Liver (tissue), 9 donors: ENCODE data around the gene CDCA4. TPM values are rescaled to one million over a fixed set of nuclear protein-coding genes. Genes with fewer than 3 reads are reported as not detected.

Experiments
- DNase-seq: peaks from one replicate; pipeline ENCODE4 v3.0.0-alpha.2; 2017; ENCODE audit warnings: low spot score
- H3K27ac ChIP-seq, 2 donors: one replicate each; pipeline ENCODE4 v1.7.0; 2013; ENCODE audit warnings: inconsistent platforms in 2 of 2, low read length in 2 of 2, control low read depth in 1 of 2, low read depth in 1 of 2, mild to moderate bottlenecking in 1 of 2
- H3K27me3 ChIP-seq, 4 donors: one replicate each; pipeline versions ENCODE4 v1.6.1 to v1.7.0; 2013; ENCODE audit warnings: low read length in 3 of 4, inconsistent platforms in 1 of 4, mild to moderate bottlenecking in 1 of 4, moderate library complexity in 1 of 4; ENCODE audit not compliant: control insufficient read depth in 4 of 4, insufficient read depth in 4 of 4
- H3K36me3 ChIP-seq, 4 donors: one replicate each; pipeline versions ENCODE4 v1.6.1 to v1.7.0; 2013; ENCODE audit warnings: low read length in 3 of 4, mild to moderate bottlenecking in 3 of 4, low read depth in 1 of 4, moderate library complexity in 1 of 4; ENCODE audit not compliant: control insufficient read depth in 4 of 4, insufficient read depth in 3 of 4
- H3K4me1 ChIP-seq, 4 donors: one replicate each; pipeline versions ENCODE4 v1.6.1 to v1.7.0; 2013; ENCODE audit warnings: low read length in 3 of 4, mild to moderate bottlenecking in 3 of 4, moderate library complexity in 1 of 4; ENCODE audit not compliant: control insufficient read depth in 4 of 4, insufficient read depth in 4 of 4
- H3K4me3 ChIP-seq, 3 donors: one replicate each; pipeline versions ENCODE4 v1.6.1 to v1.7.0; 2013; ENCODE audit warnings: low read length in 3 of 3, control low read depth in 1 of 3, low read depth in 1 of 3, mild to moderate bottlenecking in 1 of 3
- H3K9ac ChIP-seq, 2 donors: one replicate each; pipeline ENCODE4 v1.7.0; 2013; ENCODE audit warnings: low read length in 2 of 2, mild to moderate bottlenecking in 2 of 2, moderate library complexity in 2 of 2, control low read depth in 1 of 2, low read depth in 1 of 2
- H3K9me3 ChIP-seq, 4 donors: one replicate each; pipeline versions ENCODE4 v1.6.1 to v1.7.0; 2013; ENCODE audit warnings: low read length in 3 of 4; ENCODE audit not compliant: control insufficient read depth in 4 of 4
- CTCF ChIP-seq: fragments of 150-350 bp; IDR thresholded peaks from 2 replicates; pipeline ENCODE4 v1.5.1; 2017; ENCODE audit warnings: improper control_type of control experiment, low read depth, low read length; ENCODE audit not compliant: missing input control
- EGR1 ChIP-seq, 2 donors: IDR thresholded peaks; 2 replicates each; pipeline ENCODE4 v1.6.1; 2016 to 2018; ENCODE audit warnings: antibody characterized with exemption in 2 of 2, low read depth in 2 of 2
- FOXA1 ChIP-seq: IDR thresholded peaks from 2 replicates; pipeline ENCODE4 v1.6.1; 2016; ENCODE audit warnings: antibody characterized with exemption
- FOXA2 ChIP-seq: IDR thresholded peaks from 2 replicates; pipeline ENCODE4 v1.6.1; 2016; ENCODE audit warnings: antibody characterized with exemption
- GABPA ChIP-seq, 2 donors: IDR thresholded peaks in 1 of 2; conservative IDR thresholded peaks in 1 of 2; 2 replicates each; pipeline ENCODE4 v1.6.1; 2016; ENCODE audit warnings: antibody characterized with exemption in 2 of 2, mild to moderate bottlenecking in 1 of 2, moderate library complexity in 1 of 2
- HNF4A ChIP-seq, 2 donors: conservative IDR thresholded peaks; 2 replicates each; pipeline ENCODE4 v1.6.1; 2016; ENCODE audit warnings: antibody characterized with exemption in 2 of 2, mild to moderate bottlenecking in 2 of 2
- HNF4G ChIP-seq: IDR thresholded peaks from 2 replicates; pipeline ENCODE4 v1.6.1; 2016; ENCODE audit warnings: antibody characterized with exemption
- JUND ChIP-seq, 2 donors: IDR thresholded peaks; 2 replicates each; pipeline ENCODE4 v1.6.1; 2016; ENCODE audit warnings: antibody characterized with exemption in 2 of 2
- MAX ChIP-seq: IDR thresholded peaks from 2 replicates; pipeline ENCODE4 v1.6.1; 2016; ENCODE audit warnings: antibody characterized with exemption
- NR2F2 ChIP-seq: IDR thresholded peaks from 2 replicates; pipeline ENCODE4 v1.6.1; 2016; ENCODE audit warnings: antibody characterized with exemption
- RAD21 ChIP-seq, 2 donors: IDR thresholded peaks; 2 replicates each; pipeline ENCODE4 v1.6.1; 2016; ENCODE audit warnings: antibody characterized with exemption in 2 of 2, mild to moderate bottlenecking in 2 of 2
- RXRA ChIP-seq, 2 donors: IDR thresholded peaks; 2 replicates each; pipeline ENCODE4 v1.6.1; 2017 to 2018; ENCODE audit warnings: antibody characterized with exemption in 2 of 2, mild to moderate bottlenecking in 1 of 2
- SP1 ChIP-seq: IDR thresholded peaks from 2 replicates; pipeline ENCODE4 v1.6.1; 2018; ENCODE audit warnings: antibody characterized with exemption, mild to moderate bottlenecking
- TAF1 ChIP-seq: conservative IDR thresholded peaks from 2 replicates; pipeline ENCODE4 v1.6.1; 2016; ENCODE audit warnings: antibody characterized with exemption, mild to moderate bottlenecking
- YY1 ChIP-seq: IDR thresholded peaks from 2 replicates; pipeline ENCODE4 v1.6.1; 2016; ENCODE audit warnings: antibody characterized with exemption, mild to moderate bottlenecking
- ZBTB33 ChIP-seq: IDR thresholded peaks from 2 replicates; pipeline ENCODE4 v1.6.1; 2016; ENCODE audit warnings: antibody characterized with exemption
- WGBS: extraction: QIAGEN DNeasy Blood & Tissue Kit; methylation state at CpG from one replicate; pipeline ENCODE4 v1.1.7; 2013; 5-methylcytosine and 5-hydroxymethylcytosine counted together
- polyA plus RNA-seq, 2 donors: library from polyadenylated mRNA; stranded (reverse) in 1 of 2; unstranded in 1 of 2; fragments of 200-250 nt in 1 of 2; fragments of >200 nt in 1 of 2; fragmentation: Nextera tagmentation in 1 of 2; extraction: Ambion mirVana in 1 of 2; gene quantifications; one replicate each; pipeline versions ENCODE4 v1.2.1 to v1.2.3, GENCODE V29; 2013 to 2015
- total RNA-seq, 2 donors: library from RNA; depleted of rRNA; stranded (reverse); fragments of >200 nt; gene quantifications; one replicate each; pipeline ENCODE4 v1.2.3, GENCODE V29; 2014
- TF ChIP-seq, protein P1 (sequence below): IDR thresholded peaks from 2 replicates; pipeline ENCODE4 v1.6.1; 2016; ENCODE audit warnings: antibody characterized with exemption
- TF ChIP-seq, protein P2 (sequence below): IDR thresholded peaks from 2 replicates; pipeline ENCODE4 v1.6.1; 2016; ENCODE audit warnings: antibody characterized with exemption, mild to moderate bottlenecking
- donor health status: healthy.
- donor health status: healthy.
- donor health status: healthy.
- donor health status: healthy.
- donor health status: healthy.

CDCA4 gene
- total and polyA plus RNA-seq, 4 donors, result 1.2 to 34.5 (median 2.7) TPM

DNA sequence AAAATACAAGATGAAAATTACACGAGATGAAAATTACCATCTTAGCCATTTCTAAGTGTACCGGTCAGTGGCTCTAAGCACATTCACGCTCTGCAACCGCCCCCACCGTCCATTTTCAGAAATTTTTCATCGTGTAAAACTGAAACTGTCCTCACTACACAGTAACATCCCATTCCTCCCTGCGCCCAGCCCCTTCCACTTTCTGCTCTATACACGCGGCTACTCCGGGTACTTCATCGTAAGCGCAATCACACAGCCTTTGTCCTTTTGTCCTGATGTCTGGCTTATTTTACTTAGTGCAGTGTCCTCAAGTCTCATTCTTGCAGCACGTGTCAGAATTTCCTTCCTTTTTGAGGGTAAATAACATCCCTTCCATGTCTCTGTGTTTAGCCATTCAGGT is 47.9 kb upstream of the CDCA4 start:
- no peak overlapping the region for H3K9ac ChIP-seq
- no peaks in the 10 kb centered on the region for H3K27me3 ChIP-seq
- DNase-seq, result no peak
- no peak for TF ChIP-seq HNF4G
- no peak for TF ChIP-seq CTCF
- TF ChIP-seq FOXA1, result no peak
- no peak for TF ChIP-seq GABPA (IDR thresholded peaks at IDR 0.05 in 1 of 2, conservative IDR thresholded peaks at IDR 0.05 in 1 of 2)
- no peak for TF ChIP-seq FOXA2
- no peak for TF ChIP-seq TAF1
- no peak for TF ChIP-seq EGR1 (IDR thresholded peaks at IDR 0.05; ENCODE audit: low read depth in 2 of 2)
- TF ChIP-seq JUND (IDR thresholded peaks at IDR 0.05), result no peak
- TF ChIP-seq, protein P1, sequence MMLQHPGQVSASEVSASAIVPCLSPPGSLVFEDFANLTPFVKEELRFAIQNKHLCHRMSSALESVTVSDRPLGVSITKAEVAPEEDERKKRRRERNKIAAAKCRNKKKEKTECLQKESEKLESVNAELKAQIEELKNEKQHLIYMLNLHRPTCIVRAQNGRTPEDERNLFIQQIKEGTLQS, result no peak
- TF ChIP-seq YY1, result no peak
- no peak for TF ChIP-seq MAX
- TF ChIP-seq, protein P2, sequence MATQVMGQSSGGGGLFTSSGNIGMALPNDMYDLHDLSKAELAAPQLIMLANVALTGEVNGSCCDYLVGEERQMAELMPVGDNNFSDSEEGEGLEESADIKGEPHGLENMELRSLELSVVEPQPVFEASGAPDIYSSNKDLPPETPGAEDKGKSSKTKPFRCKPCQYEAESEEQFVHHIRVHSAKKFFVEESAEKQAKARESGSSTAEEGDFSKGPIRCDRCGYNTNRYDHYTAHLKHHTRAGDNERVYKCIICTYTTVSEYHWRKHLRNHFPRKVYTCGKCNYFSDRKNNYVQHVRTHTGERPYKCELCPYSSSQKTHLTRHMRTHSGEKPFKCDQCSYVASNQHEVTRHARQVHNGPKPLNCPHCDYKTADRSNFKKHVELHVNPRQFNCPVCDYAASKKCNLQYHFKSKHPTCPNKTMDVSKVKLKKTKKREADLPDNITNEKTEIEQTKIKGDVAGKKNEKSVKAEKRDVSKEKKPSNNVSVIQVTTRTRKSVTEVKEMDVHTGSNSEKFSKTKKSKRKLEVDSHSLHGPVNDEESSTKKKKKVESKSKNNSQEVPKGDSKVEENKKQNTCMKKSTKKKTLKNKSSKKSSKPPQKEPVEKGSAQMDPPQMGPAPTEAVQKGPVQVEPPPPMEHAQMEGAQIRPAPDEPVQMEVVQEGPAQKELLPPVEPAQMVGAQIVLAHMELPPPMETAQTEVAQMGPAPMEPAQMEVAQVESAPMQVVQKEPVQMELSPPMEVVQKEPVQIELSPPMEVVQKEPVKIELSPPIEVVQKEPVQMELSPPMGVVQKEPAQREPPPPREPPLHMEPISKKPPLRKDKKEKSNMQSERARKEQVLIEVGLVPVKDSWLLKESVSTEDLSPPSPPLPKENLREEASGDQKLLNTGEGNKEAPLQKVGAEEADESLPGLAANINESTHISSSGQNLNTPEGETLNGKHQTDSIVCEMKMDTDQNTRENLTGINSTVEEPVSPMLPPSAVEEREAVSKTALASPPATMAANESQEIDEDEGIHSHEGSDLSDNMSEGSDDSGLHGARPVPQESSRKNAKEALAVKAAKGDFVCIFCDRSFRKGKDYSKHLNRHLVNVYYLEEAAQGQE, result no peak
- no peak for TF ChIP-seq RXRA (IDR thresholded peaks at IDR 0.05)
- TF ChIP-seq NR2F2, result no peak
- no peak for TF ChIP-seq ZBTB33
- no peak for TF ChIP-seq SP1
- TF ChIP-seq RAD21 (IDR thresholded peaks at IDR 0.05), result no peak
- TF ChIP-seq HNF4A (conservative IDR thresholded peaks at IDR 0.05), result no peak
- H3K4me3 ChIP-seq, result no peak overlapping the region
- no peaks in the 10 kb centered on the region for H3K9me3 ChIP-seq
- no peaks in the 10 kb centered on the region for H3K4me1 ChIP-seq
- WGBS, result 77% methylated on average over 13 of the region's 13 CpGs
- no peaks in the 10 kb centered on the region for H3K36me3 ChIP-seq
- H3K27ac ChIP-seq, result no peak overlapping the region

- 94% methylated on average over 12 of the region's 12 CpGs for WGBS
- H3K9me3 ChIP-seq, result no peaks in the 10 kb centered on the region
- H3K4me1 ChIP-seq, result no peaks in the 10 kb centered on the region
- H3K27me3 ChIP-seq, result no peaks in the 10 kb centered on the region
- no peaks in the 10 kb centered on the region for H3K36me3 ChIP-seq
- no peak overlapping the region for H3K9ac ChIP-seq
- no peak overlapping the region for H3K27ac ChIP-seq
- DNase-seq, result no peak
- no peak overlapping the region for H3K4me3 ChIP-seq
- no peak for TF ChIP-seq CTCF
- TF ChIP-seq EGR1 (IDR thresholded peaks at IDR 0.05; ENCODE audit: low read depth in 2 of 2), result no peak
- TF ChIP-seq TAF1, result no peak
- no peak for TF ChIP-seq HNF4A (conservative IDR thresholded peaks at IDR 0.05)
- no peak for TF ChIP-seq NR2F2
- no peak for TF ChIP-seq FOXA2
- TF ChIP-seq GABPA (IDR thresholded peaks at IDR 0.05 in 1 of 2, conservative IDR thresholded peaks at IDR 0.05 in 1 of 2), result no peak
- TF ChIP-seq HNF4G, result no peak
- no peak for TF ChIP-seq RAD21 (IDR thresholded peaks at IDR 0.05)
- TF ChIP-seq, protein P2, result no peak
- no peak for TF ChIP-seq JUND (IDR thresholded peaks at IDR 0.05)
- no peak for TF ChIP-seq YY1
Observed at GRCh38 chr14:105067969-105068301, 47.1 kb upstream of the CDCA4 start.
